HG03439 (cell line): ENCODE measurements around the gene SARS1.
A peak's percentile ranks its signal among the peaks of the same experiment; 100 is the strongest.
"Not testable (repeated sequence)": the region's sequence is repeated elsewhere in the genome, so short reads cannot be mapped to it uniquely, and the experiment has no call there.

Experiments used
- ATAC-seq: cut with Tn5 transposase; IDR thresholded peaks from one replicate; pipeline ENCODE4 v1.9.1; 2021; ENCODE audit warnings: mild to moderate bottlenecking, moderate library complexity; ENCODE audit not compliant: unreplicated experiment

SARS1 gene

DNA sequence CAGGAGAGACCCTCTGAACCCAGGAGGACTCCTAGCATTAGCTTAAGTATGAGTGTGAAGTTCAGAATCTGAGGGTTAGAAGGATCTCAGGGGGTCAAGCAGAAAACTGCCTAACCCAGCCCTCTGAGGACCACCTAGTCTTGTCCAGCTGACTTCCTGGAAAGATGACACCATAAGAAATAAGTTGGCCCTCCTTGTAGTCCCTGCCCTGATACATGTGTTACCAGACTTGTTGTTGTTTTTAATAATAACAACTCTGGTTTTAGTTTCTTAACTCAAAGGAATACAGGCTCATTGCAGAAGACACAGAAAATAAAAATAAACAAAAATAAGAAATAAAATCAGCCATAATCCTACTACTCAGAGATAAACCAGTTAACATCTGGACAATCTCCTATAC is 21.8 kb upstream of the SARS1 start:
- no peak for ATAC-seq

GRCh38 chr1:109192433-109192832 is 21.3 kb upstream of the SARS1 start:
- no peak for ATAC-seq

DNA sequence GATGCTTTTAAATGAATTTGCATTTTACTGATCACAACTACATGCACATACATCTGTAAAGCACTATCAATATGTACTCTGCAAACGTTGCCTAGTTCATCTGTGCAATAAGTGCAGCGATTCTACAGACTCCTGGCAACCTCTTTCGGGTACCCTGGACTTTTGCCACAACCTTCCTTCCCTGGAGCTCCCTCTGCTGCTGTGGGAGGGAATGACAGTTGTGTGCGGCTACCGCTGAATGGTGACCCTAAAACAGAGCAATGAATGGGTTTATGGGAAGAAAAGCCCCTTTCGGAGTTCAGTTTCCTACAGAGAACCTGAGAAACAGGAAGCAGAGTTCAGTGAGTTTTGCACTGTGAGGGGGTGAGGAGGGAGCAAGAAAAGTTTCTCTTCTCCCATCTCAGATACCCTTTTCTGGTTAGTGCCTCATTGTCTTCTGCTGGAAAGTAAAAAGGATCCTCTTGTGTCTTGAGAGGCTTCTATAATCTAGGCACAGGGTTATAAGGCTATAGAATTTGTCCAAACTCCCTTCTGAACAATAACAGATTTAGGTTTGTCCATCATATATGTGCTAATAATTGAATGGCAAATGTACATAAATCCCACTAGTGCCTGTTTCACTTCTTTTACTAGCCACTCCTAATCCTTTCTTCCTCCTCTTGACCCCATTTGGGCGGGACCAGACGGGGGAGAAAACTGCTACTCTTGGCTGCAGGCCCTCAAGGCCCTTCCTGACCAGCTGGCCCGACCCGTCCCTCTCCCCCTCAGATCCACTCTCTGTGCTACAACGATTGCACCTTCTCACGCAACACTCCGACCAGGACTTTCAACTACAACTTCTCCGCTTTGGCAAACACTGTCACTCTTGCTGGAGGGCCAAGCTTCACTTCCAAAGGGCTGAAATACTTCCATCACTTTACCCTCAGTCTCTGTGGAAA is 19.8 kb upstream of the SARS1 start:
- no peak for ATAC-seq

- no peak for ATAC-seq
These were observed 16.3 kb upstream of the SARS1 start for GRCh38 chr1:109197158-109198042.

- no peak for ATAC-seq
These were observed 15.5 kb upstream of the SARS1 start for GRCh38 chr1:109198043-109198695.

DNA sequence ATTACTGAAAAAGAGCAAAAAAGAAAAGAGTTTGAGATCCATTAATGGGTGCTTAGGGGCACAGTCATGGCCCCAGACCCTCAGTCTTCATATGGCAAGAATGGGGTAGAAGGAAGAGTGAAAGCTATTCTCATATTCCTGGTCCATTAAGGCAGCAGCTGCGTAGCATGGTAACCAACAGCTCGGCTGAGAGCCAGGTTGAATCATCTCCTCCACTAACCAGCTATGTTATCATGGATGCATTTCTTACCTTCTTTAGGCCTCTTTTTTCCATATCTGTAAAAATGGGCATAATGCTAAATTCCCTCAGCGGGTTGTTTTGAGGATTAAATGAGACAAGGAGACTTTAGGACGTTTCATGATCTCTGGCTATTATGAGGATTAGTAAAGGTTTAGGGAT is 15.0 kb upstream of the SARS1 start:
- no peak for ATAC-seq

GRCh38 chr1:109199710-109200109 is 14.0 kb upstream of the SARS1 start:
- ATAC-seq, result no peak

DNA sequence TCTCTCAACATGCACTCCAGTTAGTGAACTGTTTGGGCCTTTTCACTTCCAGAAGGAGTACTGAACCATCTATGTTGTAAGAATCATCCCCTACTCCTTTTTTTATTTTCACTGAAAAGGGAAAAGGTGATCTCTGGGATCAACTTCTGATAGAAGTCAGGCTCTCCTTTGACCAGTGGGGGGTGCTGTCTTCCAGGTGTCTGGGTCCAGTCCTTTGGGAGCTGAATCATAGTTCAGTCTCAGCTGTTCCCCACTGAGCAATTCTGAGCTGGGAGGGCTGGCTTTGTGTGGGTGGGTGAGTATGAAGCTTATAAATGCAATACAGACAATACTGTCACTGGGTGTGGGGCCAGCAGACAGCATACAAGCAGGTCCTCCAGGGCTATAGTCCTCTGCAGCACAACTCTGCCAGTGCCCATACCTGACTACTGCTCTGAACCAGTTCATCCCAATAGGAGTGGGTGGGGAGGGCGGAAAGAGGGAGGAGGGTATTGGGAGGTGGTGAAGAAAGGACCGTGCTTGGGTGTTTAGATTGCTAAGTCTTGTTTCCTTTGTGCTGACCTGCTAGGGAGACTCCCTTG is 12.5 kb upstream of the SARS1 start:
- ATAC-seq, result no peak

DNA sequence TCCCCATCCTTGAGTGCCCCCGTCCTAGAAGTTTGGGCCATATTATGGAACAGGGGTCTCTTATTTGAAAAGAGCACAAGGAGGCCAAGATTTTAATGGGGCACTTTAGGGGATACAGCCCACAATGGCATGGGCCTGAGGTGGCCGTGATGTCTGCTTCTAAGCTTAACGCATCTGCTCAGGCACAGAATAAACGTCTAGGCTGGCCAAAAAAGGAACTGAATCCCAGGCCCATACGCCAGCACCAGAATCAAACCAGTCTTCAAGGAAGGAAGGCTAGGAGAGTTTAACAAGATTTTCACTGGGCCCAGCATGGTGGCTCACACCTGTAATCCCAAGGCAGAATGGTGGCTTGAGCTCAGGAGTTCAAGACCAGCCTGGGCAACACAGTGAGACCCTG is 9.2 kb upstream of the SARS1 start:
- no peak for ATAC-seq

DNA sequence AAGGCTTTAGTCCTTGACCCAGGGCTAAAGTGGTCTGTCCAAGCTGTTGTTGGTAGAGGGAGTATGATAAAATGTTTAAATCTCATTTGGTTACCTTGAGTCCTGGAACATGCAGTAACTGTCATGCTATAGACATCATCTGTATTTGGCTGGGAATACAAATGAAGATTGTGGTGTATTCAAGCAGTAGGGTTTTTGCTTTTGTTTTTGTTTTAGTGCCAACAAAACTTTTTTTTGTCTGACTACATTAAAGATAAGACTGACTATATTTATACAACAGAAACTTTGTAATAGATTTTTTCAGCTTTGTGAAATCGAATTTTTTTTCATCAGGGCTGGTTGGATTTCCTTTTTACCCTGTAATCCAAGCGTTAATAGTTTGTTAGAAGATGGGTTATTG is 7.4 kb upstream of the SARS1 start:
- ATAC-seq, result no peak

GRCh38 chr1:109207467-109208103 is 6.1 kb upstream of the SARS1 start:
- no peak for ATAC-seq

DNA sequence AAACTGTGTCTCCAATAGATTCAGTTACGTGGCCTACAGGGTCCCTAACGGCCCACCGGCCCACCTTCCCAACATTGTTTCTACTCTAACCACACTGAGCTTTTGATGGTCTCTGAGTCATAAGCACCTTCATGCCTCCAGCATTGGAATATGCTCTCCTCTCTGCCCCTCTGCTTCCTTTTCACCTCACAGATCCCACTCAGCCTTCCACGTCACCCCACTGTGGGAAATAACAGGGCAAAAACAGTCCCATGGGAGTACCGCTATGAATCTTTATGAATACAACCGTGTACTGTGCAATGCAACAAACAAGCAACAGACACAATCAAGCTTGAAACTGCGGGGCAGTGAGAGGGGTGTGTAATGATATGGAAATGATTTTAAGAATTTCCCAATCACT is 5.3 kb upstream of the SARS1 start:
- ATAC-seq, result no peak

- ATAC-seq, result no peak
These were observed 4.8 kb upstream of the SARS1 start for GRCh38 chr1:109208836-109209463.

GRCh38 chr1:109210058-109210457 is 3.7 kb upstream of the SARS1 start:
- no peak for ATAC-seq

GRCh38 chr1:109213345-109213823 is 334 bp upstream of the SARS1 start:
- peak; percentile 26 for ATAC-seq

GRCh38 chr1:109214695-109215623 is 1.2 kb downstream of the SARS1 start:
- ATAC-seq, result no peak

DNA sequence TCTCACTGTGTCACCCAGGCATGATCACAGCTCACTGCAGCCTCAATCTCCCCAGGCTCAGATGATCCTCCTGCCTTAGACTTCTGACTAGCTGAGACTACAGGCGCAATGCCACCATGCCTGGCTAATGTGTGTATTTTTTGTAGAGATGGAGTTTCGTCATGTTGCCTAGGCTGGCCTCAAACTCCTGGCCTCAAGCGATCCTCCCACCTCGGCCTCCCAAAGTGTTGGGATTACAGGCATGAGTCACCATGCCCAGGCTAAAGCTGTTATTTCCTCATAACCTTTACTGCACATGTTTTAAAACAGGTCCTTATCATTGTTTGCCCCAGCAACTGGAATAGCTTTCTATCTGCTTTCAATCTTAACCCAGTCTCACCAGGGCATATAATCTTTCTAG is 2.9 kb downstream of the SARS1 start:
- ATAC-seq, result no peak

- no peak for ATAC-seq
These were observed 4.8 kb downstream of the SARS1 start for GRCh38 chr1:109218516-109218915.

DNA sequence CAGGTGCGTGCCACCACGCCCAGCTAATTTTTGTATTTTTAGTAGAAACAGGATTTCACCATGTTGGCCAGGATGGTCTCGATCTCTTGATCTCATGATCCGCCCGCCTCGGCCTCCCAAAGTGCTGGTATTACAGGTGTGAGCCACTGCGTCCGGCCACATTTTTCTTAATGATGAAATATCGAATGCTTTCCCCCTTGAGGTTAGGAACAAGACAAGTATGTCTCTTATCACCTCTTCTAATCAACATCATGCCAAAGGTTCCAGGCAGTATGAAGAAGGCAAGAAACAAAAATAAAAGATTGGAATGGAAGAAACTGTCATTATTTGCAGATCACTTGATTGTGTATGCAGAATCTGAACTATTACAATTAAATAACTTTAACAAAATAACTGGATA is 7.5 kb downstream of the SARS1 start:
- not testable (repeated sequence) for ATAC-seq
